Astrocyte (in vitro differentiated cells and primary cell): ENCODE data around the gene PPP2R5C. TPM values are rescaled to one million over a fixed set of nuclear protein-coding genes. Genes with fewer than 3 reads are reported as not detected.

Source experiments
- DNase-seq: peaks from one replicate; pipeline ENCODE4 v3.0.0-alpha.2; 2010; ENCODE audit warnings: low read depth
- FAIRE-seq: peaks from 2 replicates; lab custom pipeline; 2011; peaks lifted over from hg19 to GRCh38; lab: Jason Lieb, UNC
- H2AFZ ChIP-seq: 2 replicates; pipeline ENCODE4 v1.6.0; 2012; ENCODE audit warnings: low read depth, low read length, inconsistent platforms
- H3K27ac ChIP-seq: 2 replicates; pipeline ENCODE4 v1.5.1; 2011; ENCODE audit warnings: low read depth, low read length, inconsistent platforms
- H3K27me3 ChIP-seq: 2 replicates; pipeline ENCODE4 v1.6.0; 2011; ENCODE audit warnings: low read length, inconsistent platforms; ENCODE audit not compliant: insufficient read depth
- H3K36me3 ChIP-seq: 2 replicates; pipeline ENCODE4 v1.5.1; 2011; ENCODE audit warnings: low read length, inconsistent platforms; ENCODE audit not compliant: insufficient read depth
- H3K4me1 ChIP-seq: 2 replicates; pipeline ENCODE4 v1.5.1; 2011; ENCODE audit warnings: low read length, inconsistent platforms; ENCODE audit not compliant: insufficient read depth
- H3K4me2 ChIP-seq: 2 replicates; pipeline ENCODE4 v1.6.0; 2012; ENCODE audit warnings: low read length, inconsistent platforms
- H3K4me3 ChIP-seq: 2 replicates; pipeline ENCODE4 v1.5.1; 2011; ENCODE audit warnings: low read depth, mild to moderate bottlenecking, low read length, inconsistent platforms; ENCODE audit not compliant: insufficient read depth
- H3K79me2 ChIP-seq: 2 replicates; pipeline ENCODE4 v1.6.0; 2012; ENCODE audit warnings: mild to moderate bottlenecking, low read length, inconsistent platforms; ENCODE audit not compliant: insufficient read depth
- H3K9ac ChIP-seq: 2 replicates; pipeline ENCODE4 v1.6.0; 2012; ENCODE audit warnings: mild to moderate bottlenecking, low read length, inconsistent platforms
- H3K9me3 ChIP-seq: 2 replicates; pipeline ENCODE4 v1.5.1; 2012; ENCODE audit warnings: low read depth, mild to moderate bottlenecking, low read length, inconsistent platforms; ENCODE audit not compliant: insufficient read depth
- H4K20me1 ChIP-seq: 2 replicates; pipeline ENCODE4 v1.6.0; 2012; ENCODE audit warnings: low read length, inconsistent platforms; ENCODE audit not compliant: insufficient read depth
- H3K27ac Mint-ChIP-seq: one replicate; pipeline ENCODE4 v1.8.0; 2021; ENCODE audit warnings: mild to moderate bottlenecking, mixed read lengths; ENCODE audit not compliant: unreplicated experiment
- H3K27me3 Mint-ChIP-seq: one replicate; pipeline ENCODE4 v1.8.0; 2021; ENCODE audit warnings: low read depth, mixed read lengths; ENCODE audit not compliant: unreplicated experiment
- H3K36me3 Mint-ChIP-seq: one replicate; pipeline ENCODE4 v1.8.0; 2021; ENCODE audit warnings: low read depth, mixed read lengths; ENCODE audit not compliant: unreplicated experiment
- H3K4me1 Mint-ChIP-seq: one replicate; pipeline ENCODE4 v1.8.0; 2021; ENCODE audit warnings: low read depth, mixed read lengths; ENCODE audit not compliant: unreplicated experiment
- H3K4me3 Mint-ChIP-seq: one replicate; pipeline ENCODE4 v1.8.0; 2021; ENCODE audit warnings: mild to moderate bottlenecking, moderate library complexity, mixed read lengths; ENCODE audit not compliant: unreplicated experiment
- H3K9me3 Mint-ChIP-seq: one replicate; pipeline ENCODE4 v1.8.0; 2021; ENCODE audit warnings: mild to moderate bottlenecking, mixed read lengths; ENCODE audit not compliant: unreplicated experiment
- CTCF ChIP-seq: IDR thresholded peaks from 2 replicates; pipeline ENCODE4 v1.5.1; 2011; ENCODE audit warnings: low read depth, mild to moderate bottlenecking, inconsistent platforms, low read length, moderate library complexity; ENCODE audit not compliant: insufficient read depth
- EZH2 ChIP-seq: IDR thresholded peaks from 2 replicates; pipeline ENCODE4 v1.6.1; 2012; ENCODE audit warnings: mild to moderate bottlenecking, low read length, inconsistent platforms; ENCODE audit not compliant: insufficient read depth
- total RNA-seq: library from RNA; stranded (reverse); gene quantifications from 2 replicates; pipeline ENCODE4 v1.2.1, GENCODE V29; 2021

The PPP2R5C gene
- total RNA-seq, 1 donor from 2014 or later: 102 TPM

DNA sequence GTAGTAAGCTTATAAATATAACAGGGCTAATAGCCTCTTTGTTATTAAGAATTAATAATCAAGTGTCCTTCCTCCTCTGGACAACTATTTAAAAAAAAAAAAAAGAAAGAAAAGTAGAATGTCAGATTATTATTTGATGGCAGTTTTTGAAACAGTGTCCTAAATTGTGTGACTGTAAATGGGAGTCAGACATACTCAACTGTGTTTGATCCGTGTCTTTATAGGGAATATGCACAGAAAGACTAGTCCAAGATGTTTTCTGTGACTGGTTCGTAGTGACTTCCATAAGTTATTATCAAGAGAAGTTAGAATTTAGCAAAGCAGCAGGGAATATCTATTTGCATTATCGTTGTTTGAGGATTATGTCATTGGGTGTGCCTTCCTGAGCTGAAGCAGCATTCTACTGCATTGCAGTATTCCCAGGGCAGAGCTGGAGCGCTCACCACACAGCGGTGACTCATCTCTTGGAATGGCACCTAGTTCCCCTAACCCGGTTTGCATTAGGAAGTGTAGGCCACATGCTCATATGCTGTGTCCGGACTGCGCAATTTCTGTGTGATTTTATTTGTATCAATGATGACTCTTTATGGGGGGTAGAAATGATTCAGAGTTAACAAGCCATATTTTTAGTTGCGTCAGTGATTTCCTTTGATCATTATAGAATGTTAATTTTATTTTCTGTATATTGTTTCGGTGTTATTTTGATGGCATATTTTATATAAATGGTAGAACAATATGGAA lies 210.8 kb downstream of the PPP2R5C start:
- Histone ChIP-seq H3K4me1 (peaks cover 32% of the 10 kb centered on the region), H3K9ac (peak overlapping the region; percentile 82), H3K9me3 (no peaks in the 10 kb centered on the region), H3K27me3 (no peaks in the 10 kb centered on the region), H3K4me2 (peak overlapping the region; percentile 82), H4K20me1 (peaks cover 30% of the 10 kb centered on the region), H3K27ac (peak overlapping the region; percentile 99), H3K79me2 (peaks cover 91% of the 10 kb centered on the region), H3K4me3 (peak overlapping the region; percentile 32), H2AFZ (no peak overlapping the region), H3K36me3 (peaks cover 20% of the 10 kb centered on the region)
- peak overlapping the region; percentile 51 for H3K4me3 Mint-ChIP-seq
- FAIRE-seq (peak; percentile 99), DNase-seq (peak; percentile 99)
- peak overlapping the region; percentile 92 for H3K27ac Mint-ChIP-seq
- TF ChIP-seq CTCF (no peak), EZH2 (no peak)
- no peaks in the 10 kb centered on the region for H3K27me3 Mint-ChIP-seq
- H3K36me3 Mint-ChIP-seq: peaks cover 11% of the 10 kb centered on the region
- no peaks in the 10 kb centered on the region for H3K9me3 Mint-ChIP-seq
- peaks cover 45% of the 10 kb centered on the region for H3K4me1 Mint-ChIP-seq

DNA sequence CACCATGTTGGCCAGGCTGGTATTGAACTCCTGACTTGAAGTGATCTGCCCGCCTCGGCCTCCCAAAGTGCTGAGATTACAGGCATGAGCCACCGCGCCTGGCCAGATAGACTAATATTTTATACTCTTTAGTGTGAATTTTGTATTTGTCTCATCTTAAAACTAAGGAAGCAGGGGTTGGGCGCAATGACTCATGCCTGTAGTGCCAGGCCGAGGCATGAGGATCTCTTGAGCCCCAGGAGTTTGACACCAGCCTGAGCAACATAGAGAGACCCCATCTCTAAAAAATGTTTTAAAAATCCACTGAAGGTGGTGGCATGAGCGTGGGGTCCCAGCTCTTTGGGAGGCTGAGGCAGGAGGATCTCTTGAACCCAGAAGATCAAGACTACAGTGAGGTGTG lies 211.8 kb downstream of the PPP2R5C start:
- H3K9me3 Mint-ChIP-seq: no peaks in the 10 kb centered on the region
- Histone ChIP-seq H3K27me3 (no peaks in the 10 kb centered on the region), H3K79me2 (peaks cover 91% of the 10 kb centered on the region), H3K4me1 (peaks cover 29% of the 10 kb centered on the region), H3K4me3 (peak overlapping the region; percentile 32), H4K20me1 (peaks cover 28% of the 10 kb centered on the region), H3K36me3 (peaks cover 27% of the 10 kb centered on the region), H3K9me3 (no peaks in the 10 kb centered on the region), H2AFZ (no peak overlapping the region), H3K4me2 (peak overlapping the region; percentile 79), H3K27ac (peak overlapping the region; percentile 99), H3K9ac (peak overlapping the region; percentile 82)
- no peaks in the 10 kb centered on the region for H3K27me3 Mint-ChIP-seq
- TF ChIP-seq CTCF (no peak), EZH2 (no peak)
- DNase-seq (no peak), FAIRE-seq (no peak)
- H3K27ac Mint-ChIP-seq: peak overlapping the region; percentile 92
- H3K4me1 Mint-ChIP-seq: peaks cover 39% of the 10 kb centered on the region
- peaks cover 10% of the 10 kb centered on the region for H3K36me3 Mint-ChIP-seq
- H3K4me3 Mint-ChIP-seq: peak overlapping the region; percentile 50

- no peak overlapping the region for H3K9ac ChIP-seq
- H3K9me3 ChIP-seq: no peaks in the 10 kb centered on the region
- H3K4me1 ChIP-seq: peaks cover 39% of the 10 kb centered on the region
- TF ChIP-seq CTCF (no peak), EZH2 (no peak)
- Mint-ChIP-seq H3K4me1 (peaks cover 32% of the 10 kb centered on the region), H3K4me3 (no peak overlapping the region), H3K27me3 (no peaks in the 10 kb centered on the region), H3K9me3 (no peaks in the 10 kb centered on the region), H3K27ac (no peak overlapping the region), H3K36me3 (peaks cover 9% of the 10 kb centered on the region)
- H2AFZ ChIP-seq: no peak overlapping the region
- H3K27ac ChIP-seq: no peak overlapping the region
- FAIRE-seq: no peak
- H3K36me3 ChIP-seq: peaks cover 34% of the 10 kb centered on the region
- H3K27me3 ChIP-seq: no peaks in the 10 kb centered on the region
- H4K20me1 ChIP-seq: peaks cover 41% of the 10 kb centered on the region
- no peak for DNase-seq
- H3K4me3 ChIP-seq: no peak overlapping the region
- H3K4me2 ChIP-seq: no peak overlapping the region
- H3K79me2 ChIP-seq: peaks cover 87% of the 10 kb centered on the region
Measured at GRCh38 chr14:101975231-101975630, 213.7 kb downstream of the PPP2R5C start.
